ENCODE measurements around the gene PCARE.
"Not testable (repeated sequence)": the region's sequence is repeated elsewhere in the genome, so short reads cannot be mapped to it uniquely, and the experiment has no call there.

Gene PCARE

GRCh38 chr2:29090311-29090710, 16.0 kb upstream of the PCARE start:
- DNase-seq, result not testable (repeated sequence)

- DNase-seq, result no peak
Observed at GRCh38 chr2:29084554-29084953, 10.2 kb upstream of the PCARE start.

- DNase-seq, result no peak
Observed at GRCh38 chr2:29082804-29083495, 8.6 kb upstream of the PCARE start.

- no peak for DNase-seq
Observed at GRCh38 chr2:29080886-29081743, 6.8 kb upstream of the PCARE start.

GRCh38 chr2:29079887-29080286, 5.6 kb upstream of the PCARE start:
- no peak for DNase-seq

GRCh38 chr2:29075894-29076705, 1.8 kb upstream of the PCARE start:
- no peak for DNase-seq

GRCh38 chr2:29073933-29074332, 390 bp downstream of the PCARE start:
- DNase-seq, result no peak

GRCh38 chr2:29072971-29073725, 1.2 kb downstream of the PCARE start:
- no peak for DNase-seq

GRCh38 chr2:29072251-29072650, 2.1 kb downstream of the PCARE start:
- DNase-seq, result no peak

- no peak for DNase-seq
Observed at GRCh38 chr2:29071032-29071975, 3.0 kb downstream of the PCARE start.

- DNase-seq, result no peak
Observed at GRCh38 chr2:29070526-29070925, 3.8 kb downstream of the PCARE start.

- no peak for DNase-seq
Observed at GRCh38 chr2:29068513-29068912, 5.8 kb downstream of the PCARE start.

GRCh38 chr2:29066997-29067605, 7.2 kb downstream of the PCARE start:
- no peak for DNase-seq

GRCh38 chr2:29066271-29066860, 8.0 kb downstream of the PCARE start:
- no peak for DNase-seq

GRCh38 chr2:29065068-29065811, 9.1 kb downstream of the PCARE start:
- DNase-seq, result no peak

- DNase-seq, result no peak
Observed at GRCh38 chr2:29064746-29065067, 9.6 kb downstream of the PCARE start.

- no peak for DNase-seq
Observed at GRCh38 chr2:29064346-29064715, 10.0 kb downstream of the PCARE start.

- no peak for DNase-seq
Observed at GRCh38 chr2:29063646-29064345, 10.5 kb downstream of the PCARE start.

- DNase-seq, result no peak
Observed at GRCh38 chr2:29063056-29063455, 11.3 kb downstream of the PCARE start.
